ENCODE data around the gene CAMK2A.

CAMK2A gene

GRCh38 chr5:150321784-150322183 is 32.2 kb upstream of the CAMK2A start:
- Histone ChIP-seq H3K4me3 (ENCODE audit: low read depth, low read length) (no peak overlapping the region), H3K27ac (ENCODE audit: extremely low read depth, low read depth, low read length) (no peak overlapping the region), H3K9me3 (ENCODE audit: control insufficient read depth, insufficient read depth, low read depth, low read length) (no peaks in the 10 kb centered on the region), H3K36me3 (ENCODE audit: control insufficient read depth in 2 of 2, insufficient read depth in 1 of 2, low read length in 2 of 2) (no peaks in the 10 kb centered on the region), H3K4me1 (ENCODE audit: control insufficient read depth, insufficient read depth, low read length) (peaks cover 7% of the 10 kb centered on the region)
- TF ChIP-seq ZNF830 (tag by site-specific recombination; IDR thresholded peaks at IDR 0.05; ENCODE audit: low read depth) (no peak), ZNF362 (tag by site-specific recombination; IDR thresholded peaks at IDR 0.05) (no peak), ZNF140 (tag by site-specific recombination; IDR thresholded peaks at IDR 0.05) (no peak), ZNF202 (tag by site-specific recombination; IDR thresholded peaks at IDR 0.05; ENCODE audit: borderline replicate concordance) (no peak), TRIM28 (IDR thresholded peaks at IDR 0.05; ENCODE audit: borderline replicate concordance, low read length) (no peak), ZNF354C (tag by site-specific recombination; IDR thresholded peaks at IDR 0.05; ENCODE audit: borderline replicate concordance, low read depth) (no peak)
- POLR2A ChIA-PET, result no interaction called here
- CTCF ChIA-PET, result no interaction called here

GRCh38 chr5:150321211-150321610 is 31.6 kb upstream of the CAMK2A start:
- no peak overlapping the region for H3K4me3 ChIP-seq (ENCODE audit: low read depth, low read length)
- TF ChIP-seq ZNF488 (tag by site-specific recombination; IDR thresholded peaks at IDR 0.05), result no peak
- H3K9me3 ChIP-seq (ENCODE audit: control insufficient read depth, insufficient read depth, low read depth, low read length), result no peaks in the 10 kb centered on the region
- CTCF ChIA-PET, result interaction anchor here (0.8 kb wide), 1 partner anchor 29 kb away, joined by 3 read pairs; no protein-coding TSS in a partner anchor
- POLR2A ChIA-PET, result no interaction called here
- no peaks in the 10 kb centered on the region for H3K36me3 ChIP-seq (ENCODE audit: control insufficient read depth in 2 of 2, insufficient read depth in 1 of 2, low read length in 2 of 2)
- H3K27ac ChIP-seq (ENCODE audit: extremely low read depth, low read depth, low read length), result no peak overlapping the region
- peaks cover 7% of the 10 kb centered on the region for H3K4me1 ChIP-seq (ENCODE audit: control insufficient read depth, insufficient read depth, low read length)

- POLR2A ChIA-PET, result interaction anchor here (1.1 to 1.3 kb wide), 2 partner anchors 25 to 38 kb away, joined by 4 to 5 read pairs; partner anchors contain the start of gene TCOF1
- no peaks in the 10 kb centered on the region for H3K9me3 ChIP-seq (ENCODE audit: control insufficient read depth, insufficient read depth, low read depth, low read length)
- H3K36me3 ChIP-seq (ENCODE audit: control insufficient read depth in 2 of 2, insufficient read depth in 1 of 2, low read length in 2 of 2), result no peaks in the 10 kb centered on the region
- H3K4me3 ChIP-seq (ENCODE audit: low read depth, low read length), result no peak overlapping the region
- no peak overlapping the region for H3K27ac ChIP-seq (ENCODE audit: extremely low read depth, low read depth, low read length)
- H3K4me1 ChIP-seq (ENCODE audit: control insufficient read depth, insufficient read depth, low read length), result peaks cover 7% of the 10 kb centered on the region
- CTCF ChIA-PET, result interaction anchor here (0.6 to 1.4 kb wide), 5 partner anchors 10 to 755 kb away, joined by 3 to 6 read pairs (median 3); no protein-coding TSS in a partner anchor
- TF ChIP-seq KLF1 (tag by site-specific recombination; IDR thresholded peaks at IDR 0.05) (no peak), ZBTB6 (tag by site-specific recombination; IDR thresholded peaks at IDR 0.05) (no peak), ZNF335 (tag by site-specific recombination; conservative IDR thresholded peaks at IDR 0.05) (no peak; the same call in 1 of the 2 replicates), TSHZ1 (tag by site-specific recombination; IDR thresholded peaks at IDR 0.05; ENCODE audit: borderline replicate concordance) (no peak; the same call in 1 of the 2 replicates), ZBTB1 (tag by site-specific recombination; IDR thresholded peaks at IDR 0.05) (no peak), ZFP69B (tag by site-specific recombination; IDR thresholded peaks at IDR 0.05) (peak; percentile 72), ZNF398 (tag by site-specific recombination; IDR thresholded peaks at IDR 0.05) (no peak), ZNF791 (tag by site-specific recombination; IDR thresholded peaks at IDR 0.05) (no peak), MEIS1 (CRISPR knock-in tag; IDR thresholded peaks at IDR 0.05; ENCODE audit: borderline replicate concordance) (no peak), ZSCAN23 (tag by site-specific recombination; IDR thresholded peaks at IDR 0.05) (peak; percentile 78; the same call in 1 of the 2 replicates), ZNF585B (tag by site-specific recombination; IDR thresholded peaks at IDR 0.05) (no peak), GLI2 (tag by site-specific recombination; IDR thresholded peaks at IDR 0.05; ENCODE audit: borderline replicate concordance, low read depth) (no peak), INSM2 (tag by site-specific recombination; IDR thresholded peaks at IDR 0.05) (peak; percentile 58; the same call in 1 of the 2 replicates), ZBTB17 (tag by site-specific recombination; IDR thresholded peaks at IDR 0.05) (peak; percentile 66)
Measured at GRCh38 chr5:150320044-150320613, 30.6 kb upstream of the CAMK2A start.

All from HEK293 (cell line).